Skeletal muscle satellite cell (primary cell): ENCODE results near the gene ACTC1.

Experiments used
- H3K27me3 ChIP-seq: 2 replicates; pipeline ENCODE4 v1.7.0; 2013; ENCODE audit warnings: low read length; ENCODE audit not compliant: control insufficient read depth, insufficient read depth
- H3K36me3 ChIP-seq: 2 replicates; pipeline ENCODE4 v1.7.0; 2013; ENCODE audit warnings: mild to moderate bottlenecking, control low read depth, low read length; ENCODE audit not compliant: insufficient read depth
- H3K4me1 ChIP-seq: 2 replicates; pipeline ENCODE4 v1.7.0; 2013; ENCODE audit warnings: low read length; ENCODE audit not compliant: control insufficient read depth, insufficient read depth
- H3K4me2 ChIP-seq: 2 replicates; pipeline ENCODE4 v1.7.0; 2013; ENCODE audit warnings: mild to moderate bottlenecking, low read length
- H3K4me3 ChIP-seq: 2 replicates; pipeline ENCODE4 v1.7.0; 2013; ENCODE audit warnings: low read length
- H3K9ac ChIP-seq: 2 replicates; pipeline ENCODE4 v1.7.0; 2013; ENCODE audit warnings: mild to moderate bottlenecking, low read depth, low read length, moderate library complexity
- H3K9me3 ChIP-seq: replicated peaks from 2 replicates; pipeline ENCODE4 v1.7.0; 2013; ENCODE audit warnings: mild to moderate bottlenecking, control low read depth, low read length

Gene ACTC1

DNA sequence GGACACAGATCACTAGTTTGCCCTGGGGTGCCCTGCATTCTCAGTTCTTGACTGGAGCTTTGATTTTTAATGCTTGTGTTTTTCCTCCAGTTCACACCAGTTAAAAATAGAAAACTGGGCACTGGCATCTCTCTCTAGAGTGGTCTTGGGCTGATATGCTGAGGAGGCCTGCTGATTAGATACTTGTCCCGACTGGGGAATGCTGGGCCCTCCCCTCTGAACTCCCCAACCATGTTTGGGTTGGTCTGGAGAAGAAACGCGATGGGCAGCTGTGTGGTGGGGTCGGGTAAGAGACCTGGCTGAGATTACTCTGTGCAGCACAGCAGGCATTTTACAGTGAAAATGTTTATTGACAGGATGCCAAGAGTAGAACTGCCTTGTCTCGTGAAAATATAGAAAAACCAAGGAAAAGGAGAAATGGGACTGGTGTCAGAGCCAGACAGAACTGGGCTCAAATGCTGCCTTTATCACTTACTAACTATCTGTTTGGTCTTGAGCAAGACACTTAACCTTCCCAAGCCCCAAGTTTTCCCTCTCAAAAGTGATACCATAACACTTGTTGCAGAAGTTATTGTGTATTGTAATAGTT is 1.6 kb upstream of the ACTC1 start:
- Histone ChIP-seq H3K4me3 (no peak overlapping the region), H3K9me3 (no peaks in the 10 kb centered on the region), H3K9ac (peak overlapping the region; percentile 91), H3K4me2 (peak overlapping the region; percentile 82), H3K27me3 (no peaks in the 10 kb centered on the region), H3K36me3 (peaks cover 22% of the 10 kb centered on the region), H3K4me1 (peaks cover 40% of the 10 kb centered on the region)

DNA sequence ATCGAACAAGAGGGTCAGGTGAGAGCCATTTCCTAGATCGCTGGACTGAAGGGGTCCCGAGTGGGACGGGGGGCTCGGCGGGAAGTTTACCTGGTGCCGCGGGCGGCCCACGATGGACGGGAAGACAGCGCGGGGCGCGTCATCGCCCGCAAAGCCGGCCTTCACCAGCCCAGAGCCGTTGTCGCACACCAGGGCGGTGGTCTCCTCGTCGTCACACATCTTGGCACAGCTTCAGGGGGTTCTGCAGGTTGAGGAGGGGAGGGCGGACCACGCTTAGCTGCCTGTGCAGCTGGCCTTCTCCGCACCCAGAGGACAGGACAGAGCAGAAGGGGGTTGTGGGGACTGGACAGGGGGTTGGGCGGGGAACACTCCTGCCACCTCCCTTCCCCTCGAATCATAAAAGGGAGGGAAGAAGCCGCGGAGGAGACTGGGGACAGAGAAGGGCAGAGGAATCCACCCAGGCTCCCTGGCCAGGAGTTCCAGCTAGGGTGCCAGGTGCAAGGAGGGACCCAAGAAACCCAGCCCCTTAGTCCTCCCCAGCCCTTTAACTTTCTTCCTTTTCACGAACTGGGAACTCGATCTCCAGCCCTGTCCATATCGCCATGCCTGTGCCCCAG is 651 bp downstream of the ACTC1 start:
- Histone ChIP-seq H3K9ac (peak overlapping the region; percentile 91), H3K4me3 (peak overlapping the region; percentile 74), H3K27me3 (no peaks in the 10 kb centered on the region), H3K4me1 (peaks cover 28% of the 10 kb centered on the region), H3K4me2 (peak overlapping the region; percentile 82), H3K9me3 (no peaks in the 10 kb centered on the region), H3K36me3 (peaks cover 33% of the 10 kb centered on the region)

DNA sequence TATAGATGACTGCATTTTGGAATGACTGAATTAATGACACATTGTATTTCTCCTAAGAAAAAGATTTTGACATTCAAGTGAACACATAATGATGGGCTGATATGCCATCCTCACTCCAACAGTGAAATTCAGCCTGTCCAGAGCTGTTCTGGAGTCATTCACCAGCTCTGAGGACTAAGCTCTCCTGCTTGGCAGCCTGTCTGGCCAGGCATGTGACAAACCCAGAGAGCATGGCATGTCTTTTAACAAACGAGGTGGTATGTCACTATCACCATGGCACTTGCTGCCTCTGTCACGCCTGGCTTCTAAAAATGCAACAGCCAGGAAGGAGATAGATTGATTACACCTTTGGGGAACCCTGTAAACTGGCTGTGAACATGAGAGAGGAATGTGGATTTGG is 1.4 kb downstream of the ACTC1 start:
- H3K9me3 ChIP-seq: no peaks in the 10 kb centered on the region
- H3K4me1 ChIP-seq: peaks cover 20% of the 10 kb centered on the region
- H3K4me2 ChIP-seq: peak overlapping the region; percentile 82
- H3K9ac ChIP-seq: peak overlapping the region; percentile 91
- H3K27me3 ChIP-seq: no peaks in the 10 kb centered on the region
- H3K4me3 ChIP-seq: peak overlapping the region; percentile 74
- H3K36me3 ChIP-seq: peaks cover 33% of the 10 kb centered on the region

DNA sequence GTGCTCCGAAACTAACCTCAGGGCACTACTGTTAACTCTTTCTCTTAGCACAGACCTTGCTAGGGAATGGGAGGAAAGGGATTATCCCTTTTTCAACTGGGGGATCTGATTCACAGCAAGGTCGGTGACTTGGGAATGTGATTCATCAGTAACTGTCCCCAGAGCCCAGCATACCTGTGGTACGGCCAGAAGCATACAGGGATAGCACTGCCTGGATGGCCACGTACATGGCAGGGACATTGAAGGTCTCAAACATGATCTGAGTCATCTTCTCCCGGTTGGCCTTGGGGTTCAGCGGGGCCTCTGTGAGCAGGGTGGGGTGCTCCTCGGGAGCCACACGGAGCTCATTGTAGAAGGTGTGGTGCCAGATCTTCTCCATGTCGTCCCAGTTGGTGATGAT is 2.3 kb downstream of the ACTC1 start:
- Histone ChIP-seq H3K4me3 (peak overlapping the region; percentile 74), H3K9me3 (no peaks in the 10 kb centered on the region), H3K4me1 (peaks cover 17% of the 10 kb centered on the region), H3K27me3 (no peaks in the 10 kb centered on the region), H3K4me2 (peak overlapping the region; percentile 82), H3K9ac (peak overlapping the region; percentile 91), H3K36me3 (peaks cover 33% of the 10 kb centered on the region)

DNA sequence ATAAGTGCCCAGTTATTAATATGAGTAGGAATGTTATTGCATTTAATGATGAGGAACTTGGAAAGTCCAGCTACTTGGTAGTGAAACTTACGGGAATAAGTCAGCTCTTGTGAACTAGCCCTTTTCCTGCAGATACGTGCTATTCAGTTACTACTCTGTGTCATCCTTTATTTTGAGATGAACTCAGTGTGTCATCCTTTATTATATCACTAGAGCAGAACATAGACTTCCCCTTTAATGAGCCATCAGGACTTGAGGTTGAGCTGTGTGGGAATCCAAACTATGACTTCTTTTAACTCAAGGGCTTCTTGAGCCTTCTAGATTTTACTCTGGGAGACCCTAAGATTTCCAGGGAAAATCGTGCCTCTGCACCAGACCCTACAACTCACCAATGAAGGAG is 3.6 kb downstream of the ACTC1 start:
- H3K27me3 ChIP-seq: no peaks in the 10 kb centered on the region
- peak overlapping the region; percentile 74 for H3K4me3 ChIP-seq
- H3K9ac ChIP-seq: peak overlapping the region; percentile 91

DNA sequence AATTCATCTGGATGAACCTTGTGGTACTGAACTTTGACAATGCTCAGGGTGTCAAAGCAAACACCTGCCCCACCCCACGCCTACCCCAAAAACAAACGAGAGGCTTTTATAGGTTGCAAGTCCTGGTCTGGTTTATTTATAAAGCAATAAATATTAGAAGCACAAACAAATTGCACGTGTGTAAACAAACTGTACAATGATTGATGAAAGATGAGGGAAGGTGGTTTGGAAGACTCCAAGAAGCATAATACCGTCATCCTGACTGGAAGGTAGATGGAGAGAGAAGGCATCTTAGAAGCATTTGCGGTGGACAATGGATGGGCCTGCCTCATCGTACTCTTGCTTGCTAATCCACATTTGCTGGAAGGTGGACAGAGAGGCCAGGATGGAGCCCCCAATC is 5.2 kb downstream of the ACTC1 start:
- Histone ChIP-seq H3K4me2 (peak overlapping the region; percentile 82), H3K4me3 (no peak overlapping the region), H3K9me3 (no peaks in the 10 kb centered on the region), H3K4me1 (no peaks in the 10 kb centered on the region), H3K9ac (no peak overlapping the region), H3K36me3 (peaks cover 33% of the 10 kb centered on the region), H3K27me3 (no peaks in the 10 kb centered on the region)

More for the DNA sequence above, 3.6 kb downstream of the ACTC1 start:
- Histone ChIP-seq H3K9me3 (no peaks in the 10 kb centered on the region), H3K4me1 (peaks cover 13% of the 10 kb centered on the region), H3K36me3 (peaks cover 33% of the 10 kb centered on the region), H3K4me2 (peak overlapping the region; percentile 82)

DNA sequence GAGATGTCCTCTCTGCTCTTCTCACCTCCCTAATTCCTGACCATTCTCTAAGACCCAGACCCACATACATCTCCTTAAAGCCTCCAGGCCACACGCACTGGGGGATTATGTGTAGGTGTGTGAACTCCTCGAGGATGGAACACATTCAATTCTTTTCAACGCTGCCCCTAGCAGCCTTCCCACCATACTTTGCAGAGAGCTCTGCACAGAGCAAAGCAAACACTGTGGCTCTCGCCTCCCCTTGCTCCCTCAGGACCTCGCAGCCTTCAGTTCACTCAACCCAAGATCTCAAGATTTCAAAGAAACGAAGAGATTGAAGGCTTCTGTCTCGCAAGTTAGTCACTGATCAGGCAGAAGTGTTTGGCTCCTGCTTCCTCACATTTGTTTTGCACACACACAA is 6.0 kb downstream of the ACTC1 start:
- H3K27me3 ChIP-seq: no peaks in the 10 kb centered on the region
- H3K9ac ChIP-seq: no peak overlapping the region
- no peak overlapping the region for H3K4me2 ChIP-seq
- no peaks in the 10 kb centered on the region for H3K4me1 ChIP-seq
- H3K9me3 ChIP-seq: no peaks in the 10 kb centered on the region
- H3K36me3 ChIP-seq: peaks cover 33% of the 10 kb centered on the region
- H3K4me3 ChIP-seq: no peak overlapping the region

DNA sequence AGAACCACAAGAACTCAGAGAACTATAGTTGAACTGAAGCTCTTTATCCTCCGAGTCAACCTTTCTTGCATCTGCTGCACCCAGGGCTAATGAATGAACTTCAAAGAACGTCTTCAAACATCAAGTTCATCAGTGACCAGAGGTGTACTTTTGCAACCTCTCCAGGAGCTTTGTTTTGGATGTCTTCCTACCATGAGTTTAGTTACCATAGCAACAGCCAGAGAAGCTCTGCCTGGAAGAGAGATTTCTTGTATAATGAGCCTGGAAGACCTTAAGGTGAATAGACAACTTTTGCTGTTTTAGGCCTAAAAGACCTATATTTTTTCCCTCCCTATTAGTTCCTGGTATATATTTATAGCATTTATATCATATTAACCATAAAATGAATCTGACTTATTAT is 9.1 kb downstream of the ACTC1 start:
- Histone ChIP-seq H3K4me1 (peaks cover 4% of the 10 kb centered on the region), H3K36me3 (peaks cover 6% of the 10 kb centered on the region), H3K9ac (no peak overlapping the region), H3K4me2 (no peak overlapping the region), H3K27me3 (no peaks in the 10 kb centered on the region), H3K9me3 (no peaks in the 10 kb centered on the region), H3K4me3 (no peak overlapping the region)

DNA sequence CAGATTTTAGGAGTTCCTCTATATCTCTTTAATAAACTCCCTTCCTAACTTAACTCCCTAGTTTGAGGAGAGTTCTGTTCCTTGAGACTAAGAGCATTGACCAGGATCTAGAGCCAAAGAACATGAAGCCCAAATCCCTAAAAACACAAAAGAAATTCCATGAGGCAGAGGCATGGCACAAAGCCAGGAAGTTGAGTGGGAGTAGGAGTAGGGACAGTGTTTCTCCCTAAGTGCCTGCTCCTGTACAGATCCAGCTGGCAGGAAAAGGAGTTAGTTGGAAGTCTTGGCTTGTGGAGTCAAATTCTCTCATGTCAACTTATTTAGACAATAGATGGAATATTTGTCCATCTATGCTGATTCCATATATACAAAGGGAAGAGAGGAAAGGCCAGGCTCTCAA is 11.4 kb downstream of the ACTC1 start:
- Histone ChIP-seq H3K4me1 (peaks cover 4% of the 10 kb centered on the region), H3K9me3 (no peaks in the 10 kb centered on the region), H3K36me3 (no peaks in the 10 kb centered on the region), H3K4me3 (no peak overlapping the region), H3K4me2 (no peak overlapping the region), H3K27me3 (no peaks in the 10 kb centered on the region), H3K9ac (no peak overlapping the region)

DNA sequence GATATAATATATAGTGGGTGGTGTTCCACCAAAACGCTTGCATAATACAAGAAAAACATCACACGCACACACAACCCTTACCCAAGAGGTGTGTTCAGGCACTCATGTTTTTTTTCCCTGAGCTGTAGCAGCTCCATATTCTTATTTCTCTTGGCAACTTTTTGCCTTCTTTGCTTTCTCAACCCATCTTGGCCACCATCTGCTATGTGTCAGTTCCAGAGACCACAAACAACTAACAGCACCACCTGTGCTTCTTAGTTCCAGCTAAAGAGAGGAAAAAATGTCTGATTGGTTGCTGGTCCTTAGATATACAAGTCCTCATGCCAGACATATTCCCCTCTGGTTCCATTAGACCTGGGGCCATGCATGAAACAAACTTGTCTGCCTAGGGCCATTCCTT is 11.9 kb downstream of the ACTC1 start:
- no peak overlapping the region for H3K9ac ChIP-seq
- H3K4me3 ChIP-seq: no peak overlapping the region
- H3K4me1 ChIP-seq: peaks cover 4% of the 10 kb centered on the region
- H3K27me3 ChIP-seq: no peaks in the 10 kb centered on the region
- H3K36me3 ChIP-seq: no peaks in the 10 kb centered on the region
- no peak overlapping the region for H3K4me2 ChIP-seq
- H3K9me3 ChIP-seq: no peaks in the 10 kb centered on the region

DNA sequence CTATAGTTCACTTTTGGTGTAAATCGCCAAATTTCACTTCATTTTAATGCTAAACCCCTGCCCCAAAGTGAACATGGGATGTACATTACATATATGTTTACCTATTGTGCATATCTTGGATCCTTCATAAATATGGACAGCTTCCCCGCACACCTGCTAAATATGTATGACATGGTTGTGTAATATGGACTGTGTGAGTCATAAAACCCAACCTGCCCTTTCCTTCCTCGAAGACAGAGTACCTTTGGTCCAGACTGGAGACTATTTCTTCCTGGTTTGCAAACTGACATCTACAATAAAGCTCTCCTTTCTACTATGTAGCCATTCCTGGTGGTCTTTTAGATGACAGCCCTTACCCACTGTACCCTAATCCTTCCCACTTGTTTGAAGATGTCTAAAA is 12.4 kb downstream of the ACTC1 start:
- Histone ChIP-seq H3K9me3 (no peaks in the 10 kb centered on the region), H3K27me3 (no peaks in the 10 kb centered on the region), H3K4me1 (peaks cover 4% of the 10 kb centered on the region), H3K36me3 (no peaks in the 10 kb centered on the region), H3K9ac (no peak overlapping the region), H3K4me2 (no peak overlapping the region), H3K4me3 (no peak overlapping the region)

DNA sequence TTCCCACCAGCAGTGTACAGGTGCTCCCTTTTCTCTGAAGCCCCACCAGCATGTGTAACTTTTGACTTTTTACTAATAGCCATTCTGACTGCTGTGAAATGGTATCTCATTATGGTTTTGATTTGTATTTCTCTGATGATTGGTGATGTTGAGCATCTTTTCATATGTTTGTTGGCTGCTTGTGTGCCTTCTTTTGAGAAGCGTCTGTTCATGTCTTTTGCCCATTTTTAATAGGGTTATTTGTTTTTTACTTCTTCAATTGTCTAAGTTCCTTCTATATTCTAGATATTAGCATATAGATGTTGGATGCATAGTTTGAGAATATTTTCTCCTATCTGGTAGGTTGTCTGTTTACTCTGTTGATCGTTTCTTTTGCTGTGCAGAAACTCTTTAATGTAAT is 14.6 kb downstream of the ACTC1 start:
- H3K27me3 ChIP-seq: peaks cover 2% of the 10 kb centered on the region
- H3K4me2 ChIP-seq: no peak overlapping the region
- H3K4me3 ChIP-seq: no peak overlapping the region
- no peaks in the 10 kb centered on the region for H3K9me3 ChIP-seq
- H3K9ac ChIP-seq: no peak overlapping the region
- H3K36me3 ChIP-seq: no peaks in the 10 kb centered on the region
- H3K4me1 ChIP-seq: peaks cover 4% of the 10 kb centered on the region
